Upper lobe of left lung (tissue), 6 donors: Measurements from ENCODE around the gene SPATA46. TPM values are rescaled to one million over a fixed set of nuclear protein-coding genes. Genes with fewer than 3 reads are reported as not detected.
A peak's percentile ranks its signal among the peaks of the same experiment; 100 is the strongest.

Source experiments
- ATAC-seq, 2 donors: fragments of 200-7000 bp; cut with Tn5 transposase; one replicate each; pipeline ENCODE4 v1.9.1; 2022; ENCODE audit warnings: mild to moderate bottlenecking in 2 of 2, moderate library complexity in 2 of 2; ENCODE audit not compliant: low FRiP score in 2 of 2
- DNase-seq, 2 donors: peaks; one replicate each; pipeline ENCODE4 v3.0.0-alpha.2; 2019 to 2020
- H3K27ac ChIP-seq, 4 donors: fragments of 200-600 bp; sonication (generic); one replicate each; pipeline ENCODE4 v1.5.1; 2016 to 2019
- H3K27me3 ChIP-seq, 4 donors: fragments of 200-600 bp; sonication (generic); one replicate each; pipeline ENCODE4 v1.5.1; 2017 to 2019
- H3K36me3 ChIP-seq, 4 donors: fragments of 200-600 bp; sonication (generic); one replicate each; pipeline ENCODE4 v1.5.1; 2016 to 2019
- H3K4me1 ChIP-seq, 4 donors: fragments of 200-600 bp; sonication (generic); one replicate each; pipeline ENCODE4 v1.5.1; 2018 to 2019
- H3K4me3 ChIP-seq, 4 donors: fragments of 200-600 bp; sonication (generic); one replicate each; pipeline ENCODE4 v1.5.1; 2017 to 2019; ENCODE audit warnings: mild to moderate bottlenecking in 2 of 4, moderate library complexity in 1 of 4
- H3K9me3 ChIP-seq, 4 donors: fragments of 200-600 bp; sonication (generic); one replicate each; pipeline ENCODE4 v1.5.1; 2018 to 2019
- CTCF ChIP-seq, 6 experiments: fragments of 450-650 bp in 4 of 6; fragments of 200-600 bp in 2 of 6; sonication (generic) in 2 of 6; IDR thresholded peaks; one replicate each; pipeline ENCODE4 v1.5.1; 2016 to 2019; ENCODE audit warnings: antibody characterized with exemption in 6 of 6
- EP300 ChIP-seq, 4 donors: sonication (generic); formaldehyde crosslinking; IDR thresholded peaks; one replicate each; pipeline ENCODE4 v1.5.1; 2017; ENCODE audit warnings: antibody characterized with exemption in 4 of 4, control low read depth in 2 of 4
- POLR2A ChIP-seq, 4 donors: fragments of 450-650 bp; IDR thresholded peaks; one replicate each; pipeline ENCODE4 v1.5.1; 2016 to 2017; ENCODE audit warnings: antibody characterized with exemption in 4 of 4, mild to moderate bottlenecking in 2 of 4
- POLR2AphosphoS5 ChIP-seq, 2 donors: sonication (generic); formaldehyde crosslinking; IDR thresholded peaks; one replicate each; pipeline ENCODE4 v1.5.1; 2017; ENCODE audit warnings: antibody characterized with exemption in 2 of 2
- WGBS, 2 donors: methylation state at CpG; one replicate each; pipeline ENCODE4 v1.1.5; 2017 to 2018; 5-methylcytosine and 5-hydroxymethylcytosine counted together
- total RNA-seq, 6 donors: library from RNA; depleted of rRNA in 4 of 6; stranded (reverse); fragments of >200 nt in 4 of 6; gene quantifications; one replicate each; pipeline versions ENCODE4 v1.1.0 to v1.2.1, GENCODE V29; 2016 to 2021
- donor health status: DM: no; HTN: no; CAD: no; lungs with moderate emphysema.
- donor health status: DM: no; HTN: yes; CAD: no; lungs with severe emphysema.

SPATA46 gene
- total RNA-seq, 6 donors from 2014 or later = not detected

GRCh38 chr1:162343470-162343869 lies 33.2 kb downstream of the SPATA46 start:
- no peak for DNase-seq
- 84 to 86% methylated on average over 5 of the region's 5 CpGs for WGBS, 2 donors
- Histone ChIP-seq H3K4me1 (no peaks in the 10 kb centered on the region), H3K36me3 (no peaks in the 10 kb centered on the region), H3K27ac (no peak overlapping the region), H3K9me3 (no peaks in the 10 kb centered on the region), H3K4me3 (no peak overlapping the region), H3K27me3 (no peaks in the 10 kb centered on the region)
- TF ChIP-seq EP300 (IDR thresholded peaks at IDR 0.05) (no peak), CTCF (IDR thresholded peaks at IDR 0.05) (no peak), POLR2AphosphoS5 (IDR thresholded peaks at IDR 0.05) (no peak), POLR2A (IDR thresholded peaks at IDR 0.05) (no peak)
- no peak for ATAC-seq

- Histone ChIP-seq H3K27ac (no peak overlapping the region), H3K27me3 (no peaks in the 10 kb centered on the region), H3K4me1 (no peaks in the 10 kb centered on the region), H3K36me3 (no peaks in the 10 kb centered on the region), H3K4me3 (no peak overlapping the region), H3K9me3 (no peaks in the 10 kb centered on the region)
- DNase-seq = no peak
- WGBS, 2 donors = 93 to 100% methylated on average over 1 of the region's 1 CpG
- ATAC-seq = no peak
- TF ChIP-seq POLR2AphosphoS5 (IDR thresholded peaks at IDR 0.05) (no peak), EP300 (IDR thresholded peaks at IDR 0.05) (no peak), POLR2A (IDR thresholded peaks at IDR 0.05) (no peak), CTCF (IDR thresholded peaks at IDR 0.05) (no peak)
Measured at GRCh38 chr1:162342452-162342983, 34.1 kb downstream of the SPATA46 start.

GRCh38 chr1:162336621-162337285 lies 39.9 kb downstream of the SPATA46 start:
- no peaks in the 10 kb centered on the region for H3K27me3 ChIP-seq
- TF ChIP-seq EP300 (IDR thresholded peaks at IDR 0.05) (no peak), POLR2A (IDR thresholded peaks at IDR 0.05) (no peak), CTCF (IDR thresholded peaks at IDR 0.05) (no peak)
- peaks cover 0 to 9% (median 0%) of the 10 kb centered on the region in 4 donors for H3K4me1 ChIP-seq
- H3K27ac ChIP-seq = peak overlapping the region in 1 of 4 donors; percentile 3
- H3K36me3 ChIP-seq = no peaks in the 10 kb centered on the region
- WGBS, 2 donors = 82 to 86% methylated on average over 7 of the region's 7 CpGs
- H3K4me3 ChIP-seq = no peak overlapping the region
- DNase-seq (no peak), ATAC-seq (no peak)
- H3K9me3 ChIP-seq = no peaks in the 10 kb centered on the region

GRCh38 chr1:162335126-162335525 lies 41.5 kb downstream of the SPATA46 start:
- peaks cover 0 to 9% (median 0%) of the 10 kb centered on the region in 4 donors for H3K4me1 ChIP-seq
- H3K9me3 ChIP-seq = no peaks in the 10 kb centered on the region
- ATAC-seq (no peak), DNase-seq (no peak)
- no peaks in the 10 kb centered on the region for H3K36me3 ChIP-seq
- H3K4me3 ChIP-seq = no peak overlapping the region
- H3K27ac ChIP-seq = no peak overlapping the region
- no peaks in the 10 kb centered on the region for H3K27me3 ChIP-seq
- TF ChIP-seq POLR2A (IDR thresholded peaks at IDR 0.05) (no peak), EP300 (IDR thresholded peaks at IDR 0.05) (no peak), CTCF (IDR thresholded peaks at IDR 0.05) (no peak), POLR2AphosphoS5 (IDR thresholded peaks at IDR 0.05) (no peak)
- 38 to 71% methylated on average over 5 of the region's 5 CpGs for WGBS, 2 donors

- TF ChIP-seq EP300 (IDR thresholded peaks at IDR 0.05) (no peak), POLR2A (IDR thresholded peaks at IDR 0.05) (no peak), CTCF (IDR thresholded peaks at IDR 0.05) (no peak)
- Histone ChIP-seq H3K27ac (no peak overlapping the region), H3K4me3 (no peak overlapping the region), H3K36me3 (no peaks in the 10 kb centered on the region), H3K9me3 (no peaks in the 10 kb centered on the region), H3K27me3 (no peaks in the 10 kb centered on the region), H3K4me1 (peaks cover 0 to 9% (median 0%) of the 10 kb centered on the region in 4 donors)
- ATAC-seq (no peak), DNase-seq (no peak)
Measured at GRCh38 chr1:162333991-162334390, 42.7 kb downstream of the SPATA46 start.
